22Rv1 (cell line): ENCODE results near the gene TRIO.

Experiments
- CTCF ChIP-seq: fragments of 450-650 bp; IDR thresholded peaks from 2 replicates; pipeline ENCODE4 v1.5.1; 2017; ENCODE audit warnings: mild to moderate bottlenecking
- ZFX ChIP-seq: fragments of 450-650 bp; IDR thresholded peaks from 2 replicates; pipeline ENCODE4 v1.6.1; 2017; ENCODE audit warnings: antibody characterized with exemption, borderline replicate concordance

GRCh38 chr5:14439087-14439871 is 296.1 kb downstream of the TRIO start:
- TF ChIP-seq CTCF = no peak
- no peak for TF ChIP-seq ZFX
